ENCODE results near the gene AFMID. TPM values are rescaled to one million over a fixed set of nuclear protein-coding genes. Genes with fewer than 3 reads are reported as not detected.

Gene AFMID
- total RNA-seq, 1 donor from 2014 or later: 25.5 TPM

GRCh38 chr17:78235885-78236284, 48.7 kb downstream of the AFMID start:
- Mint-ChIP-seq H3K27me3 (ENCODE audit: low read depth) (peaks cover 15% of the 10 kb centered on the region), H3K27ac (ENCODE audit: unreplicated experiment) (no peak overlapping the region), H3K9me3 (ENCODE audit: low read depth) (no peaks in the 10 kb centered on the region)

GRCh38 chr17:78236362-78237127, 49.4 kb downstream of the AFMID start:
- no peaks in the 10 kb centered on the region for H3K9me3 Mint-ChIP-seq (ENCODE audit: low read depth)
- no peak for DNase-seq (ENCODE audit: low spot score)
- H3K36me3 Mint-ChIP-seq (ENCODE audit: low read depth): no peaks in the 10 kb centered on the region
- peaks cover 10% of the 10 kb centered on the region for H3K27me3 Mint-ChIP-seq (ENCODE audit: low read depth)
- H3K4me1 Mint-ChIP-seq (ENCODE audit: low read depth): no peaks in the 10 kb centered on the region
- no peak for TF ChIP-seq CTCF (IDR thresholded peaks at IDR 0.05)
- no peak overlapping the region for H3K27ac Mint-ChIP-seq (ENCODE audit: unreplicated experiment)
- H3K4me3 Mint-ChIP-seq (ENCODE audit: unreplicated experiment): no peak overlapping the region

More at GRCh38 chr17:78235885-78236284, 48.7 kb downstream of the AFMID start:
- Mint-ChIP-seq H3K4me3 (ENCODE audit: unreplicated experiment) (no peak overlapping the region), H3K4me1 (ENCODE audit: low read depth) (no peaks in the 10 kb centered on the region), H3K36me3 (ENCODE audit: low read depth) (no peaks in the 10 kb centered on the region)
- DNase-seq (ENCODE audit: low spot score): no peak
- no peak for TF ChIP-seq CTCF (IDR thresholded peaks at IDR 0.05)

DNA sequence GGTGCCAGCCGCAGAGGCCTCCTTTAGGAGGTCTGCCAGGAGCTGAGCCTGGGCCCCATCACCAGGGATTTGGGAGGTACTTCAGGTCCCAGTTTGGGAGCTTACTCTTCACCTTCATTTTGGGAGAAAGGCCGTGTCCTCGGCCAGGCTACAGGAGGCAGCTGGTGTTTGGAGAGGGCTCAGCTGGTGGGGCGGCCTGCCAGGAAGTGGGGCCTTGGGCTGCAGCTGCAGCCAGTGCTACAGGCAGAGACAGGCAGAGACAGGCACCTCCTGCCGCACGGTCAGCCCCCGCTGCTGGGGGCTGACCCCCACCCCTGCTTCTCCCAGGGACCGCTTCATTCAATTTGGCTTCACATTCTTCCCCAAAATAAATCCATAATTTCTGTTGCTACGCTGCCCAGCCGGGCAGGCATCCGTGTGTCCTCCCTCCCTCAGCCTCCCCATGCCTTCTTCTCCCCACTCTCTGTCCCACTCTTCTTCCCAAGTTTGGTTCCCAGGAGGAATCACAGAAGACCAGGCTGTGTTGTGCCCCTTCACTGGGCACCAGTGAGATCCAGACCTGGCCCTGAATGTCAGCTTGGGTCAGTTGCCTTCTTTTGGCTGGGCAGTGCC, 50.3 kb downstream of the AFMID start:
- Mint-ChIP-seq H3K9me3 (ENCODE audit: low read depth) (no peaks in the 10 kb centered on the region), H3K4me1 (ENCODE audit: low read depth) (no peaks in the 10 kb centered on the region), H3K36me3 (ENCODE audit: low read depth) (no peaks in the 10 kb centered on the region), H3K27me3 (ENCODE audit: low read depth) (peaks cover 4% of the 10 kb centered on the region), H3K4me3 (ENCODE audit: unreplicated experiment) (no peak overlapping the region), H3K27ac (ENCODE audit: unreplicated experiment) (no peak overlapping the region)
- no peak for TF ChIP-seq CTCF (IDR thresholded peaks at IDR 0.05)
- DNase-seq (ENCODE audit: low spot score): peak; percentile 68

DNA sequence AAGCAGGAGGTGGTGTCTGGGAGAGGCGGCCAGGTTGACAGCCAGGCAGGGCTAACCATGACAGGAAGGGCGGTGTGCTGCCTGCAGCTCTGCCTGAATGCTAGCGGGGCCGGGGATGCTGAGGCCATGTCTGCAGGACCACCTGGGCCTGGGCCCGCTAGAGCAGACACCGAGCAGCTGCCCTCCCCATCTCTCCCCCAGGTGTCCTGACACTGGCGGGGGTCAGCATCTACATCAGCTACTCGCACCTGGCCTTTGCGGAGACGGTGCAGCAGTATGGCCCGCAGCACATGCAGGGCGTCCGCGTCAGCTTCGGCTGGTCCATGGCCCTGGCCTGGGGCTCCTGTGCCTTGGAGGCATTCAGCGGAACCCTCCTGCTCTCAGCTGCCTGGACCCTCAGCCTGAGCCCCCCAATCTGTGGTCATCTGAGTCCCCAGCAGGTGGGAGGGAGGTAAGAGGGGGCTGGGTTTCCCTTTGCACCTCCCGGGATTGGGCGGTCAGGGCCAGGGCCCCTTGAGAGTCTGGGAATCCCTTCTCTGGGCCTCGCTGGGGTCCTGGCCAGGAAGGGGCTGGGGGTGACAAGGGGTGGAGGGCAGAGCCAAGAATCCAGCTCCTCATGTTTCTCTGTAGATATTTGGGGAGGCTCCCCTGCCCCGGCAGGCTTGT, 51.8 kb downstream of the AFMID start:
- Mint-ChIP-seq H3K27ac (ENCODE audit: unreplicated experiment) (no peak overlapping the region), H3K4me1 (ENCODE audit: low read depth) (no peaks in the 10 kb centered on the region), H3K9me3 (ENCODE audit: low read depth) (no peaks in the 10 kb centered on the region), H3K27me3 (ENCODE audit: low read depth) (no peaks in the 10 kb centered on the region), H3K36me3 (ENCODE audit: low read depth) (no peaks in the 10 kb centered on the region), H3K4me3 (ENCODE audit: unreplicated experiment) (no peak overlapping the region)
- TF ChIP-seq CTCF (IDR thresholded peaks at IDR 0.05): no peak
- no peak for DNase-seq (ENCODE audit: low spot score)

- Mint-ChIP-seq H3K4me1 (ENCODE audit: low read depth) (no peaks in the 10 kb centered on the region), H3K27me3 (ENCODE audit: low read depth) (no peaks in the 10 kb centered on the region), H3K9me3 (ENCODE audit: low read depth) (no peaks in the 10 kb centered on the region), H3K36me3 (ENCODE audit: low read depth) (no peaks in the 10 kb centered on the region), H3K4me3 (ENCODE audit: unreplicated experiment) (no peak overlapping the region), H3K27ac (ENCODE audit: unreplicated experiment) (no peak overlapping the region)
- no peak for DNase-seq (ENCODE audit: low spot score)
- no peak for TF ChIP-seq CTCF (IDR thresholded peaks at IDR 0.05)
Observed at GRCh38 chr17:78239489-78239931, 52.3 kb downstream of the AFMID start.
